ENCODE results near the gene VEPH1.

The VEPH1 gene

DNA sequence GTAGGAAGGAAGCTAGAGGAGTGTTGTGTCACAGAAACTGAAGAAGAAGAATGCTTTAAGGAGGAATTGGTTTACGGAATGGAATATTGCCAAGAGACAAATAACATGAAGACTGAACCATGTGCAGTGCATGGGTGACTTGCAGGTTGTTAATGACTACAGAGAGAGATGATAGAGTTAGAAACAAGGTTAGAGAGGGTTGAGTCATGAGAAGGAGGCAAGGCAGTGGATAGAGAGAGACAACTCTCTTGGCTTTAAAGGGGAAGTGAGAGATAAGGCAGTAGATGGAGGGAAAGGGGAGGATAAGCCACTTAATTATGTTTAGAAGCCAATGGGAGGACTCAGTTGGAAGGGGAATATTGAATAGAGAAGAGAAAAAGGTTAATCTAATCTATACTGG lies 224.0 kb downstream of the VEPH1 start:
- Histone ChIP-seq H3K4me3 (ENCODE audit: severe bottlenecking) (no peak overlapping the region), H3K36me3 (ENCODE audit: low read depth) (no peaks in the 10 kb centered on the region), H3K4me1 (ENCODE audit: insufficient read depth, poor library complexity, severe bottlenecking) (peaks cover 28% of the 10 kb centered on the region), H3K27ac (ENCODE audit: poor library complexity, severe bottlenecking) (no peak overlapping the region), H3K27me3 (ENCODE audit: insufficient read depth, poor library complexity, severe bottlenecking) (no peaks in the 10 kb centered on the region), H3K9me3 (ENCODE audit: severe bottlenecking) (no peaks in the 10 kb centered on the region)
- DNase-seq (ENCODE audit: low spot score) (no peak), ATAC-seq (ENCODE audit: low read depth) (no peak)
- no peak for TF ChIP-seq CTCF (IDR thresholded peaks at IDR 0.05; ENCODE audit: poor library complexity, severe bottlenecking)

- Histone ChIP-seq H3K27me3 (ENCODE audit: insufficient read depth, poor library complexity, severe bottlenecking) (no peaks in the 10 kb centered on the region), H3K36me3 (ENCODE audit: low read depth) (no peaks in the 10 kb centered on the region), H3K27ac (ENCODE audit: poor library complexity, severe bottlenecking) (no peak overlapping the region), H3K4me1 (ENCODE audit: insufficient read depth, poor library complexity, severe bottlenecking) (peaks cover 9% of the 10 kb centered on the region), H3K4me3 (ENCODE audit: severe bottlenecking) (no peak overlapping the region), H3K9me3 (ENCODE audit: severe bottlenecking) (no peaks in the 10 kb centered on the region)
- DNase-seq (ENCODE audit: low spot score) (no peak), ATAC-seq (ENCODE audit: low read depth) (no peak)
- TF ChIP-seq CTCF (IDR thresholded peaks at IDR 0.05; ENCODE audit: poor library complexity, severe bottlenecking), result no peak
Measured at GRCh38 chr3:157276801-157277200, 226.4 kb downstream of the VEPH1 start.

GRCh38 chr3:157275832-157276231 lies 227.4 kb downstream of the VEPH1 start:
- no peaks in the 10 kb centered on the region for H3K36me3 ChIP-seq (ENCODE audit: low read depth)
- H3K4me3 ChIP-seq (ENCODE audit: severe bottlenecking), result no peak overlapping the region
- DNase-seq (ENCODE audit: low spot score) (no peak), ATAC-seq (ENCODE audit: low read depth) (no peak)
- no peaks in the 10 kb centered on the region for H3K9me3 ChIP-seq (ENCODE audit: severe bottlenecking)
- TF ChIP-seq CTCF (IDR thresholded peaks at IDR 0.05; ENCODE audit: poor library complexity, severe bottlenecking), result no peak
- H3K27me3 ChIP-seq (ENCODE audit: insufficient read depth, poor library complexity, severe bottlenecking), result no peaks in the 10 kb centered on the region
- no peak overlapping the region for H3K27ac ChIP-seq (ENCODE audit: poor library complexity, severe bottlenecking)
- peaks cover 9% of the 10 kb centered on the region for H3K4me1 ChIP-seq (ENCODE audit: insufficient read depth, poor library complexity, severe bottlenecking)

- no peak for TF ChIP-seq CTCF (IDR thresholded peaks at IDR 0.05; ENCODE audit: poor library complexity, severe bottlenecking)
- no peak for DNase-seq (ENCODE audit: low spot score)
- Histone ChIP-seq H3K9me3 (ENCODE audit: severe bottlenecking) (no peaks in the 10 kb centered on the region), H3K36me3 (ENCODE audit: low read depth) (no peaks in the 10 kb centered on the region), H3K4me1 (ENCODE audit: insufficient read depth, poor library complexity, severe bottlenecking) (peaks cover 9% of the 10 kb centered on the region), H3K27me3 (ENCODE audit: insufficient read depth, poor library complexity, severe bottlenecking) (no peaks in the 10 kb centered on the region), H3K27ac (ENCODE audit: poor library complexity, severe bottlenecking) (peak overlapping the region; percentile 52), H3K4me3 (ENCODE audit: severe bottlenecking) (no peak overlapping the region)
- peak; percentile 92 for ATAC-seq (ENCODE audit: low read depth)
Measured at GRCh38 chr3:157274644-157275137, 228.5 kb downstream of the VEPH1 start.

GRCh38 chr3:157271283-157271882 lies 231.8 kb downstream of the VEPH1 start:
- no peak for TF ChIP-seq CTCF (IDR thresholded peaks at IDR 0.05; ENCODE audit: poor library complexity, severe bottlenecking)
- H3K4me1 ChIP-seq (ENCODE audit: insufficient read depth, poor library complexity, severe bottlenecking), result peaks cover 9% of the 10 kb centered on the region
- DNase-seq (ENCODE audit: low spot score) (no peak), ATAC-seq (ENCODE audit: low read depth) (no peak)
- no peaks in the 10 kb centered on the region for H3K9me3 ChIP-seq (ENCODE audit: severe bottlenecking)
- no peak overlapping the region for H3K4me3 ChIP-seq (ENCODE audit: severe bottlenecking)
- no peaks in the 10 kb centered on the region for H3K36me3 ChIP-seq (ENCODE audit: low read depth)
- no peaks in the 10 kb centered on the region for H3K27me3 ChIP-seq (ENCODE audit: insufficient read depth, poor library complexity, severe bottlenecking)
- no peak overlapping the region for H3K27ac ChIP-seq (ENCODE audit: poor library complexity, severe bottlenecking)

Data from RWPE2 (cell line).